Measurements from ENCODE around the gene C17orf75.

- TF ChIP-seq POLR2A (IDR thresholded peaks at IDR 0.05) (no peak), CTCF (IDR thresholded peaks at IDR 0.05) (no peak)
Measured at GRCh38 chr17:32289471-32290070, 52.4 kb downstream of the C17orf75 start.
